ENCODE measurements around the gene SERPINA3.
"Not testable (repeated sequence)": the region's sequence is repeated elsewhere in the genome, so short reads cannot be mapped to it uniquely, and the experiment has no call there.

SERPINA3 gene

DNA sequence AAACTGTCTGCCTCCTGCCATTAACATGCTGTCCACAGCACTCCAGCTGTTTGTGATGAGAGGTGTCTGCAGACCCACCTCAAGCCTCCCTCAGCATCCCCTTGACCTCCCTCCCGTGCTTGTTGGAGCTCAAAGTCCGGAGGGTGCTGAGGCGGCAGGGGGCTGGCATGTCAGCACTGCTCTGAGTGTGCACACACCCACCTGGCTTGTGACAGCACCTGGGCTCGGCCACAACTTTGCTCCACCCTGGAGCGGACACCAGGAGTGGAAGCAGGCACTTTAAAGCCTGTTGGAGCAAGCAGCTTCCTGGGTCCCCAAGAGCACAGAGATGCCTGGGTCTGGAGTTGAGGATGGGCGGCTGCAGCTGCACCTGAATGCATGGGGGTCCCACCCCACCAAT is 20.9 kb downstream of the SERPINA3 start:
- Mint-ChIP-seq H3K27ac (ENCODE audit: low read depth) (no peak overlapping the region), H3K27me3 (peaks cover 30% of the 10 kb centered on the region), H3K36me3 (ENCODE audit: insufficient read depth) (no peaks in the 10 kb centered on the region), H3K9me3 (no peaks in the 10 kb centered on the region), H3K4me3 (no peak overlapping the region), H3K4me1 (no peaks in the 10 kb centered on the region)
- ATAC-seq (replicated peaks; ENCODE audit: extremely low read depth, poor library complexity, severe bottlenecking) (no peak), DNase-seq (ENCODE audit: low spot score in 2 of 2) (no peak)

DNA sequence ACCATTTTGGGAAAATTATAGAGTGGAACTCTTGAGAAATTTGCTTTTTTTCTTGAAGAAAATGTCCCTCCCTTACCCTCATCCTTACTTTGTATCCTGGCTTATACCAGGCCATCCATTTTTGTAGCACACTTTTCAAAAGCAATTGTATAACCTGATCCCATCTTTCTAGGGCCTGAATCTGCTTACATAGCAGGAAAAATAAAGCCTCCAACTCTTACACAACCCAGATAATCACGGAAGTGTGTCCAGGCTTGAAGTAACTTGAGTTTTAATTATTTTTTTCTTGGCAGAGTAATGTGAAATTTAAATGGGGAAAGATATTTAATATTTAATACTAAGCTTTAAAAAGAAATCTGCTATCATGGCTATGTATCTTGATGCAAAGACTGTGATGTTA is 23.0 kb downstream of the SERPINA3 start:
- H3K27me3 Mint-ChIP-seq, result peaks cover 17% of the 10 kb centered on the region
- H3K4me1 Mint-ChIP-seq, result no peaks in the 10 kb centered on the region
- ATAC-seq (replicated peaks; ENCODE audit: extremely low read depth, poor library complexity, severe bottlenecking) (no peak), DNase-seq (ENCODE audit: low spot score in 2 of 2) (no peak)
- no peak overlapping the region for H3K4me3 Mint-ChIP-seq
- H3K36me3 Mint-ChIP-seq (ENCODE audit: insufficient read depth), result no peaks in the 10 kb centered on the region
- no peak overlapping the region for H3K27ac Mint-ChIP-seq (ENCODE audit: low read depth)
- H3K9me3 Mint-ChIP-seq, result no peaks in the 10 kb centered on the region

DNA sequence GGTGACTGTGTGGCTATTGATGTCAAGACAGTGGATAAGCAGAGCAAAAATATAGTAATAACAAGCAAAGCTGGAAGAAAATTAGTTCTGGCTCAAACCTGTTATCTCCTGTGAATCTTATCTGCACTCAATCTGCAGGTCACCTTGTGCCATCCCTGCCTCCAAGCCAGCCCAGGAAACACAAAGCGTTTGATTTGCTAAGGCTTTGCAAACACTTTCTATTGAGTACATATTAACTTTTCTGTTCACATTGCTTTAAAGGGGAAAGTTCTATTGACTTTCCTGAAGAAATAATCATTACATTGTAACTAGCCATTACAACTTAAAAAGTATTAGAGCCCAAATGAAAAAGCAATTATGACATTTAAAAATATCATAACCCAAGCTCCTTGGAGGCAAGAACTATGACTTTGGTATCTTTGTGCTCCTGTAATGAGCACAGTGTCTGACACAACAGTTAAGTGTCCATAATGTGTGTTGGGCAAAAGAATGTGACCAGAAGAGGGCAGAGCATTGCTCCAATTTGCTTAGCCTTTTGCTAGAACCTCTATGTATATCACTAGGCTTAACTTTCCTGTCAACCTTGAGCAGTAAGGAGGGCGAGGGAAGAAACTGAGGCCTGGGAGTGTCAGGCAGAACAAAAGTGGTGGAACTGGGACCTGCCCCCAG is 24.7 kb downstream of the SERPINA3 start:
- no peaks in the 10 kb centered on the region for H3K9me3 Mint-ChIP-seq
- H3K4me3 Mint-ChIP-seq, result no peak overlapping the region
- H3K27me3 Mint-ChIP-seq, result peaks cover 4% of the 10 kb centered on the region
- no peaks in the 10 kb centered on the region for H3K4me1 Mint-ChIP-seq
- ATAC-seq (replicated peaks; ENCODE audit: extremely low read depth, poor library complexity, severe bottlenecking) (no peak), DNase-seq (ENCODE audit: low spot score in 2 of 2) (no peak)
- no peaks in the 10 kb centered on the region for H3K36me3 Mint-ChIP-seq (ENCODE audit: insufficient read depth)
- H3K27ac Mint-ChIP-seq (ENCODE audit: low read depth), result no peak overlapping the region

DNA sequence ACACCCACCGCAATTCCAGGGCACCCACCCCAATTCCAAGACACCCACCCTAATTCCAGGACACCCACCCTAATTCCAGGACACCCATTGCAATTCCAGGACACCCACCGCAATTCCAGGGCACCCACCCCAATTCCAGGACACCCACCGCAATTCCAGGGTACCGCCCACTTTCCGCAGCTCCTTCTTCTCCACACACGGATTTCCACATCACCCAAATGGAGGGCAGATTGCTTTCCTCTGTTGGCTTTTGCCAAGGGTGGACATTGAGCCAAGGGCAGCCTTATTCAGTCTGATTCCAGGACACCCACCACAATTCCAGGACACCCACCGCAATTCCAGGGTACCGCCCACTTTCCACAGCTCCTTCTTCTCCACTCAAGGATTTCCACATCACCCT is 25.6 kb downstream of the SERPINA3 start:
- not testable (repeated sequence) for ATAC-seq (replicated peaks; ENCODE audit: extremely low read depth, poor library complexity, severe bottlenecking); DNase-seq (ENCODE audit: low spot score in 2 of 2); H3K27ac Mint-ChIP-seq (ENCODE audit: low read depth); H3K27me3 Mint-ChIP-seq; H3K4me3 Mint-ChIP-seq; H3K4me1 Mint-ChIP-seq; H3K9me3 Mint-ChIP-seq; H3K36me3 Mint-ChIP-seq (ENCODE audit: insufficient read depth)

DNA sequence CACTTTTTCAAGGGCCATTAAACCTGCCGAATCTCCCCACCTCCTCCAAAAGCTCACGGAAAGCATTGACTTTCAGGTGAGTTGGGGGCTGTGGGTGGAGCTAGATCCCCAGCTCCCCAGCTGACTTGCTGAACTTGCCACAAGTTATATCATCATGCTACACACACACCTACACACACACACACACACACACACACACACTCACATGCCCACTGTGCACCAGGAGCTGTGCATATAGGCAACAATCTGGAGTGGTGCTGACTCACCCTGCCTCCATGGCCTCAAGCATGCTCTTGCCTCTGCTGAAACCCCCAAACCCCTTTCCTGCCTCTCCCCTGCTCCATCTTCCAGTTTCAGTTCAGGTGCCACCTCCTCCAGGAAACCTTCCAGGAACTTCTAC is 26.1 kb downstream of the SERPINA3 start:
- DNase-seq (ENCODE audit: low spot score in 2 of 2) (no peak), ATAC-seq (replicated peaks; ENCODE audit: extremely low read depth, poor library complexity, severe bottlenecking) (no peak)
- no peak overlapping the region for H3K27ac Mint-ChIP-seq (ENCODE audit: low read depth)
- no peaks in the 10 kb centered on the region for H3K4me1 Mint-ChIP-seq
- H3K27me3 Mint-ChIP-seq, result no peaks in the 10 kb centered on the region
- H3K36me3 Mint-ChIP-seq (ENCODE audit: insufficient read depth), result no peaks in the 10 kb centered on the region
- H3K4me3 Mint-ChIP-seq, result no peak overlapping the region
- no peaks in the 10 kb centered on the region for H3K9me3 Mint-ChIP-seq

DNA sequence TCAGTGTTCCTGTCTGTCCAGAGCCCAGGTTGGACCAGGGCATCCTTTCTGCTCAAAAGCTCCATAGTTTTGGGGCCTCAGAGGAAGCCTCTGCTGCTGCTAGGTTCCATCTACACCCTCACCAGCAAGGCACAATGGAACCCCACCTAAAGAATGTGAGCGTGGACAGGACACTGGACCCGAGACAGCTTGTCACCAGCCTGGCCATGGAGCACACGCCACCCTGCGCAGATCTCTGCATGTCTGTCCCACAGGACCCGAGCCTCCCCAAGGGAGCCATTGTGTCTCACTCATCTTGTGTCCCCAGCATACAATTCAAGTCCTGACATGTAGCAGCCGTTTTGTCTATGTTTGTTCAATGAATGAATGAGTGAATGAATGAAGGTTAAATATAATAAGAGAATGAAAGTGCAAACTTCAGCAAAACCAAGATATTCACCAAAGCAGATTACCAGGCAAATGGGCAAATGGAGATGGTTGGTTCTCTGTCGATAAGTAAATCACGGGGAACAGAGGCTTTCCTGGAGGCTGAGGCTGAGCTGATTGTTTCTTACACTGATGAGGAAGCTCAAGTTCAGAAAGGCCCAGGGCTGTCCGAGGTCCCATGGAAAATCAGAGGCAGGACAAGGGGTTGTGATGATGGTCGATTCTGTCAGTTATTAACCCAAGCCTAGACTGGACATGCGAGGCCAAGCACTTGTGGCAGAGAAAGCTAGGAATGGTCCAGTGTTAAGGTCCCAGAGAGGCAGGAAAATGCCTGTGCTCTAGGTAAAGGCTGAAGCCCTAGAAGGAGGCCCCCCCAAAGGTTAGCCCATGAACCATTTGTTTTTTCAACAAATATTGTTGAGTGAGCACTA is 27.0 kb downstream of the SERPINA3 start:
- Mint-ChIP-seq H3K9me3 (no peaks in the 10 kb centered on the region), H3K36me3 (ENCODE audit: insufficient read depth) (no peaks in the 10 kb centered on the region), H3K4me3 (no peak overlapping the region), H3K4me1 (no peaks in the 10 kb centered on the region), H3K27me3 (peaks cover 5% of the 10 kb centered on the region), H3K27ac (ENCODE audit: low read depth) (no peak overlapping the region)
- ATAC-seq (replicated peaks; ENCODE audit: extremely low read depth, poor library complexity, severe bottlenecking), result no peak
- DNase-seq (ENCODE audit: low spot score in 2 of 2), result no peak

DNA sequence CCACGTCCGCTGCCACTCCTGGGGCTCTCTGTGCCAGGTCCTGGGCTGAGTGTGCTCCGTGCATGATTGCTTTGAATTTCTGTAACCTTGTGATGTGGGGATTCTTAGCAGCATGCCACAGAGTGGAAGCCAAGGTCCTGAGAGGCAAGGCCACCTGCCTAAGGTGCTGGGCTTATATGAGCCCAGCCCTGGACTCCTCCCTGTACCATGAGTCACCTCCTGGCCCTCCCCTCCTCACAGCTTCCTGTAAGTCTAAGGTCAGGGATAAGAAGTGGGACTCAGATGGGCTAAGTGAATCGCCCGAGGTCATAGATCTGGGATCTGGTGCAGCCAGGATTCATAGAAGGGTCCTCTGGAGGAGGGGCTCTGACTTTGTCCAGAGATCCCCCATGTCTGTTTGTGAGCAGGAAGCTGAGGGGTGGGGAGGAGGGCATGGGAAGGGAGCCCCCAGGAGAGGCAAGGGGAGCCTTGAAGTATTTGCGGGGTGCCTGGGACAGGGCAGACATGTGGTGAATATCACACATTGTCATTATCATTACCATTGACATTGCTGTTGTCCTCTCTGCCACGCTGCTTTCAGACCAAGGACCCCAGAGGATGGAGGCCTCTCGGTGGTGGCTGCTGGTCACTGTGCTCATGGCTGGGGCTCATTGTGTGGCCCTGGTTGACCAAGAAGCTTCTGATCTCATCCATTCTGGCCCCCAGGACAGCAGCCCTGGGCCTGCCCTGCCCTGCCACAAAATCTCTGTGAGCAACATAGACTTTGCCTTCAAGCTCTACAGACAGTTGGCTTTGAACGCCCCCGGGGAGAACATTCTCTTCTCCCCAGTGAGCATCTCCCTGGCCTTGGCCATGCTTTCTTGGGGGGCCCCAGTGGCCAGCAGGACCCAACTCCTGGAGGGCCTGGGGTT is 28.8 kb downstream of the SERPINA3 start:
- ATAC-seq (replicated peaks; ENCODE audit: extremely low read depth, poor library complexity, severe bottlenecking) (no peak), DNase-seq (ENCODE audit: low spot score in 2 of 2) (no peak)
- Mint-ChIP-seq H3K4me3 (no peak overlapping the region), H3K27ac (ENCODE audit: low read depth) (no peak overlapping the region), H3K4me1 (no peaks in the 10 kb centered on the region), H3K36me3 (ENCODE audit: insufficient read depth) (no peaks in the 10 kb centered on the region), H3K27me3 (peaks cover 21% of the 10 kb centered on the region), H3K9me3 (peaks cover 7% of the 10 kb centered on the region)

DNA sequence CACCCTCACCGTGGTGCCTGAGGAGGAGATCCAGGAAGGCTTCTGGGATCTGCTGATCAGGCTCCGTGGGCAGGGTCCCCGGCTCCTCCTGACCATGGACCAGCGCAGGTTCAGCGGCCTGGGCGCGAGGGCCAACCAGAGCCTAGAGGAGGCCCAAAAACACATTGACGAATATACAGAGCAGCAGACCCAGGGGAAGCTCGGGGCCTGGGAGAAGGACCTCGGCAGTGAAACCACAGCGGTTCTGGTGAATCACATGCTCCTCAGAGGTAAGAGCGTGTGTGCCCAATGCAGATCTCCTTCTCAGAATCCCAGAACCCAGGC is 29.4 kb downstream of the SERPINA3 start:
- H3K27ac Mint-ChIP-seq (ENCODE audit: low read depth), result no peak overlapping the region
- H3K36me3 Mint-ChIP-seq (ENCODE audit: insufficient read depth), result no peaks in the 10 kb centered on the region
- peaks cover 21% of the 10 kb centered on the region for H3K27me3 Mint-ChIP-seq
- no peaks in the 10 kb centered on the region for H3K4me1 Mint-ChIP-seq
- H3K4me3 Mint-ChIP-seq, result no peak overlapping the region
- ATAC-seq (replicated peaks; ENCODE audit: extremely low read depth, poor library complexity, severe bottlenecking) (no peak), DNase-seq (ENCODE audit: low spot score in 2 of 2) (no peak)
- H3K9me3 Mint-ChIP-seq, result peaks cover 7% of the 10 kb centered on the region

DNA sequence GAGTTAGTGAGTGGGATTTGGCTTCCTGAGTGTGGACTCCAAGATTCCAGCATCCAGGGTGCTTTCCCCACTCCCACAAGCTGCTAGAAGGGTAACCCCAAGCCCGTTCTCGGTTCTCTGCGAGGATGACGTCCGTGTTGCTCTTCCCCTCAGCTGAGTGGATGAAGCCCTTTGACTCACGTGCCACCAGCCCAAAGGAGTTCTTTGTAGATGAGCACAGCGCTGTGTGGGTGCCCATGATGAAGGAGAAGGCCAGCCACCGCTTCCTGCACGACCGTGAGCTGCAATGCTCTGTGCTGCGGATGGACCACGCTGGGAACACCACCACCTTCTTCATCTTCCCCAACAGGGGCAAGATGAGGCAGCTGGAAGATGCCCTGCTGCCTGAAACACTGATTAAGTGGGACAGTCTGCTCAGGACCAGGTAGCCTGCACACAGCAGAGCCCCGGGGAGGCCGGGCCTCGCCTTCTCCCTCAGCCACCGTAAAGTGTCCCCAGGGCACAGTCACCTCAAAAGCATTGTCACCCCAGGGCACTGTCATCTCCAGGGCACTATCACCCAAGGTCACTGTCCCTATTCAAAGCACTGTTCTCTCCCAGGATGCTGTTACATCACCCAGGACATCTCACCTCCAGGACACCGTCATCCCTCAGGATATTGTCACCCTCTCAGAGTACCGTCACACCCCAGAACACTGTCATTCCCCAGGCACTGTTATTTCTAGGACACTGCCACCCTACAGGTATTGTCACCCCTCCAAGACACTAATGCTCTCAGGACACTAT is 31.3 kb downstream of the SERPINA3 start:
- Mint-ChIP-seq H3K36me3 (ENCODE audit: insufficient read depth) (no peaks in the 10 kb centered on the region), H3K4me1 (no peaks in the 10 kb centered on the region), H3K27ac (ENCODE audit: low read depth) (no peak overlapping the region), H3K27me3 (peaks cover 21% of the 10 kb centered on the region), H3K4me3 (no peak overlapping the region), H3K9me3 (peaks cover 7% of the 10 kb centered on the region)
- ATAC-seq (replicated peaks; ENCODE audit: extremely low read depth, poor library complexity, severe bottlenecking) (no peak), DNase-seq (ENCODE audit: low spot score in 2 of 2) (no peak)

DNA sequence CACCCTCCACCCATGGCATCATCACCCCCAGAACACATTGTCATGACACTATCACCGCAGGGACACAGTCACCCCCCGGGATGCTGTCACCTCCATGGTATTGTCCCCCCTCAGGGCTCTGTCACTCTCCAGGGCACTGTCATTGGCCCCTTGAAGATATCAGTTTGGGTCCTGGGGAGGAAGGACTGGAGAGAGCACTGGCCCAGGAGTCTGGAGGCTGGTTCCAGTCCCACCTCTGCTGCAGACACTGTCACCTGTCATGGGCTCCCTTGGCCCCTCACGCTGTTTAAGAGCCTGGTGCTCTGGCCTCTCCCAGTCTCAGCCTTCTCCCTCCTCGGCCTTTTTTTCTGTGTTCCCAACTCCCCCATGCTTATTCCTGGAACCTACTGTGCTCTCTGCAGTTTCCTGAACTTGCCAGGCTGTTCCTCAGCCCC is 31.9 kb downstream of the SERPINA3 start:
- ATAC-seq (replicated peaks; ENCODE audit: extremely low read depth, poor library complexity, severe bottlenecking) (no peak), DNase-seq (ENCODE audit: low spot score in 2 of 2) (no peak)
- Mint-ChIP-seq H3K27ac (ENCODE audit: low read depth) (no peak overlapping the region), H3K4me3 (no peak overlapping the region), H3K27me3 (peaks cover 21% of the 10 kb centered on the region), H3K9me3 (peaks cover 7% of the 10 kb centered on the region), H3K36me3 (ENCODE audit: insufficient read depth) (no peaks in the 10 kb centered on the region), H3K4me1 (no peaks in the 10 kb centered on the region)

DNA sequence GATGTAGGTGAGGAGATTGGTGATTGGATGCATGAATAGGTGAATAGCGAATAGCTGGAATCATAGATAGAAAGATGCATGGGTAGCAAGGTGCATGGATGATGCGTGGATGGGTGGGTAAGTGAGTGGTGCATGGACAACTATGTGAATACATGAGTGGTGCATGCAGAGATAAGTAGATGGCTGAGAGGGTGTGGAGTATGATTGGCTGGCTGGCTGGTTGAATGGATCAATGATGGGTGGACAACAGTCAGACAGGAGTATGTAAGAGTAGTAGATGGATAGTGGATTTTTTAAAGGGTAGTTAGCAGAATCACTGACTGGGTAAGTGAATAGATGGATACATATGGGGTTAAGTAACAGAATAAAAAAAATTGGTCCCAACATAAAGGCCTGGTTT is 33.9 kb downstream of the SERPINA3 start:
- DNase-seq (ENCODE audit: low spot score in 2 of 2) (no peak), ATAC-seq (replicated peaks; ENCODE audit: extremely low read depth, poor library complexity, severe bottlenecking) (no peak)
- peaks cover 7% of the 10 kb centered on the region for H3K9me3 Mint-ChIP-seq
- no peak overlapping the region for H3K27ac Mint-ChIP-seq (ENCODE audit: low read depth)
- no peaks in the 10 kb centered on the region for H3K4me1 Mint-ChIP-seq
- peaks cover 21% of the 10 kb centered on the region for H3K27me3 Mint-ChIP-seq
- H3K4me3 Mint-ChIP-seq, result no peak overlapping the region
- H3K36me3 Mint-ChIP-seq (ENCODE audit: insufficient read depth), result no peaks in the 10 kb centered on the region

DNA sequence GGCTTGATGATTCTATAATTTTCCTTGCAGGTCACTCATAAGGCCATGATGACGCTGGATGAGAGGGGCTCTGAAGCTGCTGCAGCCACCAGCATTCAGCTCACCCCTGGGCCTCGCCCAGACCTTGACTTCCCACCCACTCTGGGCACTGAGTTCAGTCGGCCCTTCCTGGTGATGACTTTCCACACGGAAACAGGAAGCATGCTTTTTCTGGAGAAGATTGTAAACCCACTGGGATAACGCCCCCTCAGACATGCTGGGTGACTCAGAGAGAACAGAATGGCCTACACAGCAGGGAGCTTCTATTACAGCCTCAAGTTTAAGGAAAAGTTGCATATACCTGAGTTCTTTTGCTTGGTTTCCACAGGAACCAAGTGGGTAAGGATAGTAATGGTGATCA is 34.3 kb downstream of the SERPINA3 start:
- no peak for DNase-seq (ENCODE audit: low spot score in 2 of 2)
- Mint-ChIP-seq H3K9me3 (peaks cover 7% of the 10 kb centered on the region), H3K36me3 (ENCODE audit: insufficient read depth) (no peaks in the 10 kb centered on the region), H3K27me3 (peaks cover 21% of the 10 kb centered on the region), H3K4me1 (no peaks in the 10 kb centered on the region), H3K27ac (ENCODE audit: low read depth) (no peak overlapping the region), H3K4me3 (no peak overlapping the region)
- no peak for ATAC-seq (replicated peaks; ENCODE audit: extremely low read depth, poor library complexity, severe bottlenecking)
